Nephron progenitor cell (in vitro differentiated cells): ENCODE data around the gene FGGY.

Source experiments
- DNase-seq: peaks from one replicate; pipeline ENCODE4 v3.0.0; 2021
- H3K27ac Mint-ChIP-seq: 2 replicates; pipeline ENCODE4 v1.8.0; 2021; ENCODE audit warnings: mild to moderate bottlenecking, moderate library complexity, mixed read lengths
- H3K27me3 Mint-ChIP-seq: 2 replicates; pipeline ENCODE4 v1.8.0; 2021; ENCODE audit warnings: mild to moderate bottlenecking, low read depth, mixed read lengths; ENCODE audit not compliant: poor library complexity
- H3K36me3 Mint-ChIP-seq: 2 replicates; pipeline ENCODE4 v1.8.0; 2021; ENCODE audit warnings: low read depth, mixed read lengths
- H3K4me1 Mint-ChIP-seq: 2 replicates; pipeline ENCODE4 v1.8.0; 2021; ENCODE audit warnings: mixed read lengths
- H3K4me3 Mint-ChIP-seq: 2 replicates; pipeline ENCODE4 v1.8.0; 2021; ENCODE audit warnings: mild to moderate bottlenecking, moderate library complexity, mixed read lengths
- H3K9me3 Mint-ChIP-seq: 2 replicates; pipeline ENCODE4 v1.8.0; 2021; ENCODE audit warnings: mild to moderate bottlenecking, moderate library complexity, mixed read lengths
- CTCF ChIP-seq: fragments of 200-600 bp; sonication (generic); IDR thresholded peaks from 2 replicates; pipeline ENCODE4 v1.5.0; 2021; ENCODE audit warnings: antibody characterized with exemption

The FGGY gene

GRCh38 chr1:59670662-59671061 is 373.8 kb downstream of the FGGY start:
- TF ChIP-seq CTCF = no peak
- Mint-ChIP-seq H3K27ac (no peak overlapping the region), H3K9me3 (peaks cover 7% of the 10 kb centered on the region), H3K36me3 (peaks cover 22% of the 10 kb centered on the region), H3K4me3 (no peak overlapping the region), H3K4me1 (peaks cover 52% of the 10 kb centered on the region), H3K27me3 (peaks cover 5% of the 10 kb centered on the region)
- no peak for DNase-seq

GRCh38 chr1:59671066-59671952 is 374.4 kb downstream of the FGGY start:
- TF ChIP-seq CTCF = no peak
- Mint-ChIP-seq H3K4me3 (no peak overlapping the region), H3K27ac (no peak overlapping the region), H3K9me3 (peaks cover under 1% of the 10 kb centered on the region), H3K36me3 (peaks cover 16% of the 10 kb centered on the region), H3K4me1 (peaks cover 46% of the 10 kb centered on the region), H3K27me3 (peaks cover 5% of the 10 kb centered on the region)
- DNase-seq = no peak

- DNase-seq = no peak
- no peak overlapping the region for H3K27ac Mint-ChIP-seq
- no peak for TF ChIP-seq CTCF
- H3K27me3 Mint-ChIP-seq = peaks cover 5% of the 10 kb centered on the region
- no peaks in the 10 kb centered on the region for H3K9me3 Mint-ChIP-seq
- H3K4me3 Mint-ChIP-seq = no peak overlapping the region
- H3K36me3 Mint-ChIP-seq = peaks cover 12% of the 10 kb centered on the region
- peaks cover 46% of the 10 kb centered on the region for H3K4me1 Mint-ChIP-seq
These were observed 375.0 kb downstream of the FGGY start for GRCh38 chr1:59671953-59672305.

- no peak for DNase-seq
- peaks cover 8% of the 10 kb centered on the region for H3K36me3 Mint-ChIP-seq
- peaks cover 5% of the 10 kb centered on the region for H3K27me3 Mint-ChIP-seq
- peak overlapping the region; percentile 37 for H3K27ac Mint-ChIP-seq
- no peaks in the 10 kb centered on the region for H3K9me3 Mint-ChIP-seq
- TF ChIP-seq CTCF = no peak
- no peak overlapping the region for H3K4me3 Mint-ChIP-seq
- peaks cover 52% of the 10 kb centered on the region for H3K4me1 Mint-ChIP-seq
These were observed 376.1 kb downstream of the FGGY start for GRCh38 chr1:59672851-59673572.

GRCh38 chr1:59673573-59674450 is 376.9 kb downstream of the FGGY start:
- DNase-seq = no peak
- Mint-ChIP-seq H3K27me3 (peaks cover 5% of the 10 kb centered on the region), H3K36me3 (peaks cover 8% of the 10 kb centered on the region), H3K27ac (peak overlapping the region; percentile 24), H3K4me1 (peaks cover 60% of the 10 kb centered on the region), H3K4me3 (no peak overlapping the region), H3K9me3 (no peaks in the 10 kb centered on the region)
- TF ChIP-seq CTCF = no peak
